Thyroid gland (tissue), 4 donors: Measurements from ENCODE around the gene TBC1D25. TPM values are rescaled to one million over a fixed set of nuclear protein-coding genes. Genes with fewer than 3 reads are reported as not detected.

ENCODE experiments used
- DNase-seq, 2 donors: peaks; one replicate each; pipeline ENCODE4 v3.0.0-alpha.2; 2019
- H3K27ac ChIP-seq, 3 donors: fragments of 200-600 bp; sonication (generic); 1 replicate in 2 of 3; 2 replicates in 1 of 3; pipeline ENCODE4 v1.5.1; 2016 to 2019; ENCODE audit warnings: mild to moderate bottlenecking in 1 of 3, moderate library complexity in 1 of 3
- H3K27me3 ChIP-seq: fragments of 200-600 bp; sonication (generic); one replicate; pipeline ENCODE4 v1.5.1; 2019
- H3K36me3 ChIP-seq, 2 donors: fragments of 200-600 bp; sonication (generic); one replicate each; pipeline ENCODE4 v1.5.1; 2016 to 2019
- H3K4me1 ChIP-seq, 2 donors: fragments of 200-600 bp; sonication (generic); one replicate each; pipeline ENCODE4 v1.5.1; 2017 to 2019
- H3K4me3 ChIP-seq, 3 donors: fragments of 200-600 bp; sonication (generic); replicated peaks in 1 of 3; 1 replicate in 2 of 3; 2 replicates in 1 of 3; pipeline ENCODE4 v1.5.1; 2016; ENCODE audit warnings: mild to moderate bottlenecking in 1 of 3
- H3K9me3 ChIP-seq: fragments of 200-600 bp; sonication (generic); one replicate; pipeline ENCODE4 v1.5.1; 2017
- CTCF ChIP-seq, 6 experiments: fragments of 200-600 bp in 3 of 6; fragments of 450-650 bp in 3 of 6; sonication (generic) in 3 of 6; IDR thresholded peaks; one replicate each; pipeline ENCODE4 v1.5.1; 2016 to 2019; ENCODE audit warnings: antibody characterized with exemption in 6 of 6, mild to moderate bottlenecking in 2 of 6, inconsistent platforms in 1 of 6, moderate library complexity in 1 of 6
- POLR2A ChIP-seq, 2 donors: fragments of 450-650 bp; IDR thresholded peaks; one replicate each; pipeline ENCODE4 v1.6.1; 2017; ENCODE audit warnings: antibody characterized with exemption in 2 of 2, mild to moderate bottlenecking in 2 of 2, moderate library complexity in 1 of 2
- WGBS, 2 donors: methylation state at CpG; one replicate each; pipeline ENCODE4 v1.1.5; 2017; 5-methylcytosine and 5-hydroxymethylcytosine counted together
- intact Hi-C: fragments of 100-400 bp; cut with DNase I; formaldehyde crosslinking; loops from one replicate; pipeline ENCODE4 v1.15.1; 2023
- total RNA-seq, 4 donors: library from RNA; depleted of rRNA; stranded (reverse); fragments of >200 nt; gene quantifications; one replicate each; pipeline ENCODE4 v1.2.3, GENCODE V29; 2016

The TBC1D25 gene
- total RNA-seq, 4 donors from 2014 or later: 9.4 to 16.5 (median 12.2) TPM

DNA sequence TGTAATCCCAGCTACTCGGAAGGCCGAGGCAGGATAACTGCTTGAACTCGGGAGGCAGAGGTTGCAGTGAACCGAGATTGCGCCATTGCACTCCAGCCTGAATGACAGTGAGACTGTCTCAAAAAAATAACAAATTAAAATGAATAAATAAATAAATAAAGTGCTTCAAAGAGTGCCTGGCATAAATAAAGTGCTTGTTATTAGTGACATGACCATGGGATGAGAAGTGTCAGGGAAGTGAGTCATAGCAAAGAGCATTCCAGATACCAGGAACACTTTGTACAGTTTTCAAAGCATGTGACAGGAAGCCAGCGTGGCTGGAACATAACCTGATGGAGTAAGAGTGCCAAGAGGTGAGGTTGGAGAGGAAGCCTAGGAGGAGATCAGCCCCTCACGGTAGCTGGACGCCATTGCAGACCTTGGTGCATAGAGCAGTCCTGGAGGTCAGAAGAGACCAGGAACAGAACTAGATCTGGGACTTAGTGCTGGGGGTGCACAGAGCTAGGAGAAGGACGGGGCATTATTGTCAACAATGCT is 51.8 kb downstream of the TBC1D25 start:
- H3K27ac ChIP-seq: peak overlapping the region; percentile 17 to 57 (median 27)
- TF ChIP-seq CTCF (IDR thresholded peaks at IDR 0.05): no peak
- TF ChIP-seq POLR2A (IDR thresholded peaks at IDR 0.05): no peak
- intact Hi-C loops: no loop called here
- WGBS, 2 donors: 63 to 70% methylated on average over 7 to 9 of the region's 9 CpGs
- peak in 1 of 2 donors; percentile 8 for DNase-seq
- no peaks in the 10 kb centered on the region for H3K4me1 ChIP-seq
- no peaks in the 10 kb centered on the region for H3K9me3 ChIP-seq
- H3K36me3 ChIP-seq: no peaks in the 10 kb centered on the region
- H3K4me3 ChIP-seq: no peak overlapping the region
- H3K27me3 ChIP-seq: no peaks in the 10 kb centered on the region

DNA sequence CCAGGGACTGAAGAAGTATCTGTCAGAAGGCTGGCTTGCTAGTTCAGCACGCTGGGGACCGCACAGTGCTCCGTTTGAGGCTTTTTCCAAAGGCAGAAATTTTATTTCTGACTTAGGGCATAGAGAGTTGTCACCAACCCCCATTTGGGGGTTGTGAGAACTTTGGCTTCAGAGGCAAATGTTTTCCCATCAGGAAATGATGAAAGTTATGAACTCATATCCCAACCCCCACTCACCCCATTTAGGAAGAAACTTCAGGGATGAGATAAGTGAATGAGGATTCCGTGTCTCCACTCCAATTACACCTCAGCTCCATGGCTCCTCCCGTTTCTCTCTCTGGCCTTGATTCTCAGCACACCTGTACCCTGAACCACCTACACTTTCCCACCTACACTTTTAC is 53.5 kb downstream of the TBC1D25 start:
- H3K9me3 ChIP-seq: no peaks in the 10 kb centered on the region
- no peaks in the 10 kb centered on the region for H3K36me3 ChIP-seq
- H3K27ac ChIP-seq: no peak overlapping the region
- H3K4me1 ChIP-seq: no peaks in the 10 kb centered on the region
- intact Hi-C loops: no loop called here
- WGBS, 2 donors: 61 to 71% methylated on average over 5 of the region's 5 CpGs
- no peak for TF ChIP-seq POLR2A (IDR thresholded peaks at IDR 0.05)
- no peak for TF ChIP-seq CTCF (IDR thresholded peaks at IDR 0.05)
- H3K27me3 ChIP-seq: no peaks in the 10 kb centered on the region
- no peak for DNase-seq
- H3K4me3 ChIP-seq: no peak overlapping the region

GRCh38 chrX:48595929-48596328 is 56.4 kb downstream of the TBC1D25 start:
- peaks cover 0 to 5% of the 10 kb centered on the region in 2 donors for H3K4me1 ChIP-seq
- H3K27me3 ChIP-seq: no peaks in the 10 kb centered on the region
- no peak for DNase-seq
- peaks cover 7 to 16% of the 10 kb centered on the region in 2 donors for H3K36me3 ChIP-seq
- 74 to 79% methylated on average over 2 of the region's 2 CpGs for WGBS, 2 donors
- intact Hi-C loops: no loop called here
- no peaks in the 10 kb centered on the region for H3K9me3 ChIP-seq
- H3K27ac ChIP-seq: no peak overlapping the region
- TF ChIP-seq POLR2A (IDR thresholded peaks at IDR 0.05): no peak
- TF ChIP-seq CTCF (IDR thresholded peaks at IDR 0.05): no peak
- H3K4me3 ChIP-seq: no peak overlapping the region

DNA sequence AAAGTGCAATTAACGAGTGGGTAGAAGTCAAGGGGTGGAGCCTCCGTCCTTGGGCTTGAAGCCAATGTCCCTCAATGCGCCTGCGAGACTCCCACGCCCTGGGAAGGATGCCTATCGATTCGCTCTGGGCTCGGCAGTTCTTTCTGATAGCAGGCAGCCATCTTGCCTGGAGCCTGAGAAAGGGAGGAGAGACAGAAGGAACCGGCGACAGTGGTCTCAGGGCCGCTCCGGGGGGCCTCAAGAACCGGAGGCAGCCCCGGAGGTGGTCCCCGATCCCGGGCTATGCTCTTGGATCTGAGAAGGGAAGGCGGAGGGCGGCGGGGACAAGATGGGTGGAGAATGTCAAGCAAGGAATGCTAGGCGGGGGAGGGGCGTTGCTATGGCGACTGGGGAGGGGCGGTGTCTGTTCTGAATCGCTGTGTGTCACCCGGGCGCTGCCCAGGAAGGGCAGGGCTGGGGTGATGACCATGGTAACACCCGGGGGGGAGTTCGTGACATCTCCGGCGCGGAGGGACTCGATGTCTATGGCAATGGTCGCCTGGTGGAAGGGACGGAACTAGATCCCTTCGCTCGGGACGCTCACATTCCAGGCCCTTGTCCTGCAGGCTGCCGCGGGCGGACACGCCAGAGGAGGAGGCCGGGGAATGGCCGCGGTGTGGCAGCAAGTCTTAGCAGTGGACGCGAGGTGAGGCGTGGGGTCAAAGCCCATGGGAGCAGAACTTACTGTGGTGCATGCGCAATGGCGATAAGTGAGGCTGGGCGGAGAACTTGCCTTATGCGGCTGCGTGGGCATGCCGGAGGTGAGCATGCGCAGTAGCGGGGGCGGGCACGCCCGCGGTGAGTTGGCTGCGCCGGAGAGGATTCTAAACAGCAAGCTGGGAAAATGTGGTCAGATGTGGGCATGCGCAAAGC is 58.1 kb downstream of the TBC1D25 start, which contains the start of gene WDR13:
TSS of gene WDR13 (plus strand) at position 140 of the 912 bp plus-strand sequence. CDS start at position 645, 505 bp downstream.
- no peaks in the 10 kb centered on the region for H3K27me3 ChIP-seq
- intact Hi-C loops: no loop called here
- 0% methylated on average over 5 to 25 of the region's 62 CpGs for WGBS, 2 donors
- peak; percentile 89 to 92 for DNase-seq
- H3K27ac ChIP-seq: peak within 1 kb of the TSS; percentile 88 to 98 (median 94)
- no peaks in the 10 kb centered on the region for H3K9me3 ChIP-seq
- peak within 1 kb of the TSS in 2 of 3 donors; percentile 38 to 58 for H3K4me3 ChIP-seq
- H3K36me3 ChIP-seq: peaks cover 19 to 23% of the 10 kb centered on the region in 2 donors
- TF ChIP-seq CTCF (IDR thresholded peaks at IDR 0.05) (no peak), POLR2A (IDR thresholded peaks at IDR 0.05) (peak; percentile 33 to 79)
- peaks cover 0 to 5% of the 10 kb centered on the region in 2 donors for H3K4me1 ChIP-seq

- H3K4me3 ChIP-seq: peak overlapping the region in 1 of 3 donors; percentile 38
- H3K9me3 ChIP-seq: no peaks in the 10 kb centered on the region
- DNase-seq: no peak
- WGBS, 2 donors: 87 to 92% methylated on average over 8 to 9 of the region's 25 CpGs
- TF ChIP-seq POLR2A (IDR thresholded peaks at IDR 0.05) (no peak), CTCF (IDR thresholded peaks at IDR 0.05) (no peak)
- peak overlapping the region in 1 of 3 donors; percentile 23 for H3K27ac ChIP-seq
- H3K4me1 ChIP-seq: peaks cover 0 to 5% of the 10 kb centered on the region in 2 donors
- no peaks in the 10 kb centered on the region for H3K27me3 ChIP-seq
- peaks cover 22 to 25% of the 10 kb centered on the region in 2 donors for H3K36me3 ChIP-seq
- intact Hi-C loops: no loop called here
Measured at GRCh38 chrX:48598614-48599013, 59.1 kb downstream of the TBC1D25 start.
